Smooth muscle cell (in vitro differentiated cells): ENCODE measurements around the gene CLBA1. TPM values are rescaled to one million over a fixed set of nuclear protein-coding genes. Genes with fewer than 3 reads are reported as not detected.
A peak's percentile ranks its signal among the peaks of the same experiment; 100 is the strongest.
"Not testable (repeated sequence)": the region's sequence is repeated elsewhere in the genome, so short reads cannot be mapped to it uniquely, and the experiment has no call there.

ENCODE experiments used
- DNase-seq: peaks from one replicate; lab custom pipeline; 2025; ENCODE audit not compliant: unreplicated experiment; lab: John Stamatoyannopoulos, UW
- H2AFZ ChIP-seq: fragments of 200-600 bp; sonication (generic); 2 replicates; pipeline ENCODE4 v1.6.0; 2016; ENCODE audit warnings: antibody characterized with exemption, low read depth, mild to moderate bottlenecking
- H3F3A ChIP-seq: fragments of 200-600 bp; sonication (generic); 2 replicates; pipeline ENCODE4 v1.6.0; 2017; ENCODE audit warnings: antibody characterized with exemption, low read depth
- H3K27ac ChIP-seq: fragments of 200-600 bp; sonication (generic); 2 replicates; pipeline ENCODE4 v1.5.1; 2016; ENCODE audit warnings: low read depth, mild to moderate bottlenecking
- H3K27me3 ChIP-seq: fragments of 200-600 bp; sonication (generic); 2 replicates; pipeline ENCODE4 v1.6.1; 2016; ENCODE audit warnings: low read depth, mild to moderate bottlenecking
- H3K36me3 ChIP-seq: fragments of 200-600 bp; sonication (generic); 2 replicates; pipeline ENCODE4 v1.5.1; 2016; ENCODE audit warnings: low read depth
- H3K4me1 ChIP-seq: fragments of 200-600 bp; sonication (generic); 2 replicates; pipeline ENCODE4 v1.5.1; 2016; ENCODE audit warnings: low read depth
- H3K4me2 ChIP-seq: fragments of 200-600 bp; sonication (generic); 2 replicates; pipeline ENCODE4 v1.6.0; 2016; ENCODE audit warnings: mild to moderate bottlenecking
- H3K4me3 ChIP-seq: fragments of 200-600 bp; sonication (generic); 2 replicates; pipeline ENCODE4 v1.5.1; 2016; ENCODE audit warnings: mild to moderate bottlenecking
- H3K79me2 ChIP-seq: fragments of 200-600 bp; sonication (generic); 2 replicates; pipeline ENCODE4 v1.6.0; 2016; ENCODE audit warnings: low read depth, mild to moderate bottlenecking
- H3K9ac ChIP-seq: fragments of 200-600 bp; sonication (generic); 2 replicates; pipeline ENCODE4 v1.6.0; 2016; ENCODE audit warnings: low read depth
- H3K9me3 ChIP-seq: fragments of 200-600 bp; sonication (generic); replicated peaks from 2 replicates; pipeline ENCODE4 v1.5.1; 2016; ENCODE audit warnings: low read depth
- H4K20me1 ChIP-seq: fragments of 200-600 bp; sonication (generic); 2 replicates; pipeline ENCODE4 v1.6.0; 2016; ENCODE audit warnings: low read depth
- CTCF ChIP-seq: fragments of 200-600 bp; sonication (generic); IDR thresholded peaks from 2 replicates; pipeline ENCODE4 v1.5.1; 2017; ENCODE audit warnings: borderline replicate concordance, mild to moderate bottlenecking, antibody characterized with exemption; ENCODE audit not compliant: insufficient read depth, poor library complexity, severe bottlenecking
- WGBS: methylation state at CpG from one replicate; pipeline ENCODE4 v1.1.7; 2016; ENCODE audit warnings: low lambda C conversion rate; 5-methylcytosine and 5-hydroxymethylcytosine counted together
- polyA plus RNA-seq: library from polyadenylated mRNA; unstranded; fragments of >200 nt; fragmentation: Nextera tagmentation; extraction: Ambion mirVana; gene quantifications from 2 replicates; pipeline ENCODE4 v1.2.1, GENCODE V29; 2016
- total RNA-seq: library from RNA; depleted of rRNA; stranded (reverse); fragments of >200 nt; gene quantifications from 2 replicates; pipeline ENCODE4 v1.2.3, GENCODE V29; 2014

CLBA1 gene
- total and polyA plus RNA-seq, 2 experiments from 2014 or later = 5.0 to 8.7 TPM

- Histone ChIP-seq H3K27me3 (no peaks in the 10 kb centered on the region), H3K79me2 (no peaks in the 10 kb centered on the region), H3F3A (peaks cover under 1% of the 10 kb centered on the region), H3K4me3 (no peak overlapping the region), H4K20me1 (no peaks in the 10 kb centered on the region), H3K4me1 (no peaks in the 10 kb centered on the region), H3K4me2 (no peak overlapping the region), H3K36me3 (no peaks in the 10 kb centered on the region), H3K9ac (no peak overlapping the region), H3K9me3 (no peaks in the 10 kb centered on the region), H3K27ac (no peak overlapping the region), H2AFZ (no peak overlapping the region)
- no peak for TF ChIP-seq CTCF
- no peak for DNase-seq
- 94% methylated on average over 7 of the region's 7 CpGs for WGBS
Measured at GRCh38 chr14:105029402-105029801, 43.8 kb downstream of the CLBA1 start.

GRCh38 chr14:105030194-105030593 lies 44.6 kb downstream of the CLBA1 start:
- Histone ChIP-seq H3K79me2 (no peaks in the 10 kb centered on the region), H3K4me3 (no peak overlapping the region), H3K36me3 (no peaks in the 10 kb centered on the region), H3K27ac (peak overlapping the region; percentile 20), H3K27me3 (no peaks in the 10 kb centered on the region), H3F3A (no peaks in the 10 kb centered on the region), H2AFZ (no peak overlapping the region), H3K4me2 (no peak overlapping the region), H3K9ac (no peak overlapping the region), H3K4me1 (no peaks in the 10 kb centered on the region), H4K20me1 (no peaks in the 10 kb centered on the region), H3K9me3 (no peaks in the 10 kb centered on the region)
- TF ChIP-seq CTCF = no peak
- 79% methylated on average over 2 of the region's 2 CpGs for WGBS
- no peak for DNase-seq

- no peak for TF ChIP-seq CTCF
Measured at GRCh38 chr14:105030836-105031396, 45.3 kb downstream of the CLBA1 start.

GRCh38 chr14:105032451-105032901 lies 46.9 kb downstream of the CLBA1 start:
- not testable (repeated sequence) for DNase-seq, H2AFZ ChIP-seq, H3K27me3 ChIP-seq, H3K36me3 ChIP-seq, H3K79me2 ChIP-seq, H4K20me1 ChIP-seq, H3F3A ChIP-seq, H3K9me3 ChIP-seq, H3K4me1 ChIP-seq
- H3K4me2 ChIP-seq = peak overlapping the region; percentile 80
- H3K9ac ChIP-seq = peak overlapping the region; percentile 90
- WGBS = 62% methylated on average over 5 of the region's 5 CpGs
- H3K27ac ChIP-seq = peak overlapping the region; percentile 95
- peak overlapping the region; percentile 41 for H3K4me3 ChIP-seq

More at GRCh38 chr14:105030836-105031396, 45.3 kb downstream of the CLBA1 start:
- 88% methylated on average over 9 of the region's 9 CpGs for WGBS
- no peaks in the 10 kb centered on the region for H4K20me1 ChIP-seq
- DNase-seq = no peak
- H3F3A ChIP-seq = no peaks in the 10 kb centered on the region
- peak overlapping the region; percentile 95 for H3K27ac ChIP-seq
- no peak overlapping the region for H2AFZ ChIP-seq
- H3K4me2 ChIP-seq = no peak overlapping the region
- no peak overlapping the region for H3K4me3 ChIP-seq
- no peaks in the 10 kb centered on the region for H3K36me3 ChIP-seq
- H3K9ac ChIP-seq = no peak overlapping the region
- H3K9me3 ChIP-seq = no peaks in the 10 kb centered on the region
- no peaks in the 10 kb centered on the region for H3K79me2 ChIP-seq
- no peaks in the 10 kb centered on the region for H3K27me3 ChIP-seq
- H3K4me1 ChIP-seq = no peaks in the 10 kb centered on the region

- not testable (repeated sequence) for H3K36me3 ChIP-seq
Measured at GRCh38 chr14:105033412-105033900, 47.9 kb downstream of the CLBA1 start.

More at GRCh38 chr14:105033412-105033900, 47.9 kb downstream of the CLBA1 start:
- not testable (repeated sequence) for H4K20me1 ChIP-seq, H3K4me1 ChIP-seq, H3F3A ChIP-seq, H3K27me3 ChIP-seq, DNase-seq, H3K79me2 ChIP-seq, H3K9me3 ChIP-seq
- Histone ChIP-seq H3K4me2 (peak overlapping the region; percentile 80), H3K27ac (peak overlapping the region; percentile 95), H2AFZ (peak overlapping the region; percentile 13), H3K4me3 (peak overlapping the region; percentile 41), H3K9ac (peak overlapping the region; percentile 90)
- 31% methylated on average over 43 of the region's 45 CpGs for WGBS
